GM21717 (cell line): ENCODE results near the gene ATIC.
"Not testable (repeated sequence)": the region's sequence is repeated elsewhere in the genome, so short reads cannot be mapped to it uniquely, and the experiment has no call there.

ENCODE experiments used
- ATAC-seq: cut with Tn5 transposase; IDR thresholded peaks from one replicate; pipeline ENCODE4 v1.9.1; 2021; ENCODE audit warnings: mild to moderate bottlenecking, moderate library complexity; ENCODE audit not compliant: unreplicated experiment

The ATIC gene

GRCh38 chr2:215360059-215360458, 48.2 kb downstream of the ATIC start:
- ATAC-seq: not testable (repeated sequence)

- ATAC-seq: no peak
These were observed 48.7 kb downstream of the ATIC start for GRCh38 chr2:215360596-215360995.

GRCh38 chr2:215361211-215361875, 49.5 kb downstream of the ATIC start:
- ATAC-seq: no peak

GRCh38 chr2:215361876-215362561, 50.2 kb downstream of the ATIC start:
- no peak for ATAC-seq

GRCh38 chr2:215362562-215362904, 50.7 kb downstream of the ATIC start:
- ATAC-seq: no peak

GRCh38 chr2:215363039-215363438, 51.2 kb downstream of the ATIC start:
- no peak for ATAC-seq

GRCh38 chr2:215363461-215364156, 51.8 kb downstream of the ATIC start:
- ATAC-seq: no peak

- no peak for ATAC-seq
These were observed 52.6 kb downstream of the ATIC start for GRCh38 chr2:215364157-215365155.

- ATAC-seq: peak; percentile 56
These were observed 53.4 kb downstream of the ATIC start for GRCh38 chr2:215365184-215365658.

- ATAC-seq: no peak
These were observed 54.7 kb downstream of the ATIC start for GRCh38 chr2:215366440-215367032.

GRCh38 chr2:215367662-215368492, 56.0 kb downstream of the ATIC start:
- ATAC-seq: no peak

- no peak for ATAC-seq
These were observed 56.6 kb downstream of the ATIC start for GRCh38 chr2:215368493-215368809.

GRCh38 chr2:215369181-215369760, 57.4 kb downstream of the ATIC start:
- no peak for ATAC-seq

- ATAC-seq: no peak
These were observed 58.5 kb downstream of the ATIC start for GRCh38 chr2:215370112-215370965.

GRCh38 chr2:215371915-215372897, 60.3 kb downstream of the ATIC start:
- ATAC-seq: no peak

GRCh38 chr2:215372968-215373649, 61.2 kb downstream of the ATIC start:
- no peak for ATAC-seq

GRCh38 chr2:215374002-215374401, 62.1 kb downstream of the ATIC start:
- ATAC-seq: no peak
